Measurements from ENCODE around the gene UBLCP1.
"Not testable (repeated sequence)": the region's sequence is repeated elsewhere in the genome, so short reads cannot be mapped to it uniquely, and the experiment has no call there.

UBLCP1 gene

GRCh38 chr5:159262472-159262858 is 625 bp upstream of the UBLCP1 start:
- DNase-seq (ENCODE audit: low read depth) = peak; percentile 30
- peak overlapping the region; percentile 83 for H3K4me3 ChIP-seq (ENCODE audit: low read depth, low read length)
- TF ChIP-seq CTCF (IDR thresholded peaks at IDR 0.05; ENCODE audit: control insufficient read depth, extremely low read depth, insufficient read depth) = no peak

- no peak for TF ChIP-seq CTCF (IDR thresholded peaks at IDR 0.05; ENCODE audit: control insufficient read depth, extremely low read depth, insufficient read depth)
- H3K4me3 ChIP-seq (ENCODE audit: low read depth, low read length) = peak overlapping the region; percentile 83
- no peak for DNase-seq (ENCODE audit: low read depth)
Observed at GRCh38 chr5:159263569-159263905, 447 bp downstream of the UBLCP1 start.

- H3K4me3 ChIP-seq (ENCODE audit: low read depth, low read length); DNase-seq (ENCODE audit: low read depth): not testable (repeated sequence)
Observed at GRCh38 chr5:159266764-159267163, 3.7 kb downstream of the UBLCP1 start.

DNA sequence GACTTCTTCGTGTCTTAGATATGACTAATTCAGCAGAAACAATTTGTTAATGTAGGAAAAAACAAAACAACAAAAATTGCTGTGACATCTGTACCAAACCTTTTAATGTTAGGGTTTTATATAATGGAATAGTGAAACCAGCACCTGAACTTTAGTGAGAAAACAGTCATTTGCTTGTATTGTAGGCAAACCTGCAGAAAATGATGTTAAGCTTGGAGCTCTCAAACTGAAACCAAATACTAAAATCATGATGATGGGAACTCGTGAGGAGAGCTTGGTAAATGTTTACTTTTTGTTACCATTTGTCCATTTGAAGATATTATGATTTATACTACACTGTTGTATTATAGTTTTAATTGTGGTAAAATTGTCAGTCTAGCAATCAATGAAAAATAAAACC is 6.6 kb downstream of the UBLCP1 start:
- DNase-seq (ENCODE audit: low read depth) = no peak
- no peak for TF ChIP-seq CTCF (IDR thresholded peaks at IDR 0.05; ENCODE audit: control insufficient read depth, extremely low read depth, insufficient read depth)
- no peak overlapping the region for H3K4me3 ChIP-seq (ENCODE audit: low read depth, low read length)

DNA sequence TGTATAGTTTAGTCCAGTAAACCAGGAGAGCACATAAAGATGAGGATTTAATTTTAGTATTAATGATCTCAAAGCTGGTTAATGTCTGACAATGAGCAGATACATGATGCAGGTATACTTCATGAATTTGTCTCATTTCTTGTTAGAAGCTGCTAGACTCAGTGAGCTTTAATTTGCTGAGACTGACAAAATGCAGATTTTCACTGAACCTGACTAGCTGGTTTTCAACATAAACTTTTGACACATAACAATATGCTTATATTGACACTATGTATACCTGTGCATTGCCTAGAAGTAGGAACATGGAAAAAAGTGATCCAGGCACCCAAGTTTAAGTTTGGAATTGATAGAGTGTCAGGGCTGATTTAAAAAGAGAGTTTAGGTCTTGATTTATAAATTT is 10.8 kb downstream of the UBLCP1 start:
- no peak overlapping the region for H3K4me3 ChIP-seq (ENCODE audit: low read depth, low read length)
- TF ChIP-seq CTCF (IDR thresholded peaks at IDR 0.05; ENCODE audit: control insufficient read depth, extremely low read depth, insufficient read depth) = no peak
- DNase-seq (ENCODE audit: low read depth) = peak; percentile 54

- no peak for DNase-seq (ENCODE audit: low read depth)
- no peak overlapping the region for H3K4me3 ChIP-seq (ENCODE audit: low read depth, low read length)
- TF ChIP-seq CTCF (IDR thresholded peaks at IDR 0.05; ENCODE audit: control insufficient read depth, extremely low read depth, insufficient read depth) = no peak
Observed at GRCh38 chr5:159274676-159275075, 11.6 kb downstream of the UBLCP1 start.

- peak; percentile 42; the same call in 1 of the 2 replicates for TF ChIP-seq CTCF (IDR thresholded peaks at IDR 0.05; ENCODE audit: control insufficient read depth, extremely low read depth, insufficient read depth)
- peak; percentile 17 for DNase-seq (ENCODE audit: low read depth)
- H3K4me3 ChIP-seq (ENCODE audit: low read depth, low read length) = no peak overlapping the region
Observed at GRCh38 chr5:159286420-159287035, 23.4 kb downstream of the UBLCP1 start.
